Keratinocyte (primary cell): ENCODE data around the gene TSPAN2. TPM values are rescaled to one million over a fixed set of nuclear protein-coding genes. Genes with fewer than 3 reads are reported as not detected.

Experiments used
- DNase-seq: peaks from one replicate; pipeline ENCODE4 v3.0.0-alpha.2; 2011; ENCODE audit warnings: low read depth, missing footprints, low spot score
- FAIRE-seq: peaks from 2 replicates; lab custom pipeline; 2011; peaks lifted over from hg19 to GRCh38; lab: Jason Lieb, UNC
- H2AFZ ChIP-seq: 2 replicates; pipeline ENCODE4 v1.6.0; 2012; ENCODE audit warnings: low read length, control low read depth, inconsistent platforms; ENCODE audit not compliant: control insufficient read depth
- H3K27ac ChIP-seq: 2 replicates; pipeline ENCODE4 v1.5.1; 2011; ENCODE audit warnings: low read length; ENCODE audit not compliant: control insufficient read depth, insufficient read depth
- H3K27me3 ChIP-seq: 3 replicates; pipeline ENCODE4 v1.6.0; 2011; ENCODE audit warnings: low read length; ENCODE audit not compliant: control insufficient read depth, insufficient read depth; ENCODE audit errors: extremely low read depth
- H3K36me3 ChIP-seq, 2 experiments: 2 replicates in 1 of 2; 3 replicates in 1 of 2; pipeline ENCODE4 v1.5.1; 2011; ENCODE audit warnings: low read length in 2 of 2, mild to moderate bottlenecking in 1 of 2; ENCODE audit not compliant: control insufficient read depth in 2 of 2, insufficient read depth in 2 of 2; ENCODE audit errors: extremely low read depth in 1 of 2
- H3K4me1 ChIP-seq: 3 replicates; pipeline ENCODE4 v1.5.1; 2011; ENCODE audit warnings: low read length; ENCODE audit not compliant: control insufficient read depth, insufficient read depth; ENCODE audit errors: extremely low read depth
- H3K4me2 ChIP-seq: 3 replicates; pipeline ENCODE4 v1.6.0; 2011; ENCODE audit warnings: low read depth, low read length; ENCODE audit not compliant: control insufficient read depth, insufficient read depth; ENCODE audit errors: extremely low read depth
- H3K4me3 ChIP-seq, 3 experiments: fragments of 200-600 bp in 1 of 3; sonication (generic) in 1 of 3; 2 replicates in 2 of 3; 3 replicates in 1 of 3; pipeline ENCODE4 v1.5.1; 2011 to 2016; ENCODE audit warnings: low read length in 3 of 3, mild to moderate bottlenecking in 3 of 3, control low read depth in 2 of 3, inconsistent platforms in 1 of 3, low read depth in 1 of 3, mixed read lengths in 1 of 3, mixed run types in 1 of 3, moderate library complexity in 1 of 3; ENCODE audit not compliant: control insufficient read depth in 2 of 3, insufficient read depth in 2 of 3; ENCODE audit errors: extremely low read depth in 1 of 3
- H3K79me2 ChIP-seq: 2 replicates; pipeline ENCODE4 v1.6.0; 2012; ENCODE audit warnings: low read length; ENCODE audit not compliant: control insufficient read depth, insufficient read depth
- H3K9ac ChIP-seq: 3 replicates; pipeline ENCODE4 v1.6.0; 2011; ENCODE audit warnings: low read length; ENCODE audit not compliant: control insufficient read depth, insufficient read depth; ENCODE audit errors: extremely low read depth
- H3K9me1 ChIP-seq: 3 replicates; pipeline ENCODE4 v1.6.0; 2011; ENCODE audit warnings: low read length; ENCODE audit not compliant: control insufficient read depth, insufficient read depth; ENCODE audit errors: extremely low read depth
- H3K9me3 ChIP-seq: 2 replicates; pipeline ENCODE4 v1.5.1; 2012; ENCODE audit warnings: low read depth, low read length; ENCODE audit not compliant: control insufficient read depth
- H4K20me1 ChIP-seq: 3 replicates; pipeline ENCODE4 v1.6.0; 2011; ENCODE audit warnings: low read length; ENCODE audit not compliant: control insufficient read depth, insufficient read depth; ENCODE audit errors: extremely low read depth
- CTCF ChIP-seq, 3 experiments: IDR thresholded peaks in 1 of 3; conservative IDR thresholded peaks in 1 of 3; optimal IDR thresholded peaks in 1 of 3; 2 replicates in 2 of 3; 3 replicates in 1 of 3; pipeline versions ENCODE3 to v1.5.1; 2011; ENCODE audit warnings: low read length in 3 of 3, mild to moderate bottlenecking in 3 of 3, moderate library complexity in 2 of 3, control low read depth in 1 of 3, inconsistent platforms in 1 of 3; ENCODE audit not compliant: insufficient read depth in 2 of 3; ENCODE audit errors: extremely low read depth in 1 of 3
- EZH2 ChIP-seq: IDR thresholded peaks from one replicate; pipeline ENCODE4 v1.6.1; 2012; ENCODE audit warnings: inconsistent platforms, mild to moderate bottlenecking, low read length, moderate library complexity
- dilution Hi-C: fragments of 300-500 bp; cut with MboI; formaldehyde crosslinking; loops from one replicate; pipeline ENCODE4 v1.7.0; 2020; ENCODE audit warnings: low sequenced_read_pairs; ENCODE audit not compliant: extremely low pct_ligation_motif_present
- polyA plus RNA-seq, 5 experiments: library from polyadenylated mRNA; depleted of rRNA in 3 of 5; stranded (reverse) in 3 of 5; stranded (forward) in 1 of 5; unstranded in 1 of 5; fragments of >200 nt; gene quantifications; 1 replicate in 1 of 5; 2 replicates in 3 of 5; 3 replicates in 1 of 5; pipeline versions ENCODE4 v1.2.1 to v1.2.3, GENCODE V29; 2011 to 2012; ENCODE audit warnings: missing spikeins in 2 of 5, low read depth in 1 of 5, low replicate concordance in 1 of 5

The TSPAN2 gene
- polyA plus RNA-seq, 1 donor (not counting 4 experiments of a cell fraction or from before 2014, with no cell fraction given) = 0.37 TPM

- Histone ChIP-seq H3K27ac (no peak overlapping the region), H3K79me2 (no peaks in the 10 kb centered on the region), H3K9me3 (no peaks in the 10 kb centered on the region), H3K9me1 (no peaks in the 10 kb centered on the region), H3K27me3 (no peaks in the 10 kb centered on the region), H3K36me3 (no peaks in the 10 kb centered on the region), H4K20me1 (no peaks in the 10 kb centered on the region), H3K4me1 (no peaks in the 10 kb centered on the region), H3K4me3 (no peak overlapping the region), H3K9ac (no peak overlapping the region), H3K4me2 (no peak overlapping the region), H2AFZ (no peak overlapping the region)
- no peak for DNase-seq
- TF ChIP-seq CTCF (optimal IDR thresholded peaks at IDR 0.05 in 1 of 3, IDR thresholded peaks at IDR 0.05 in 1 of 3, conservative IDR thresholded peaks at IDR 0.05 in 1 of 3; ENCODE audit: extremely low read depth in 1 of 3, insufficient read depth in 2 of 3, low read length in 3 of 3) (no peak), EZH2 (no peak)
- no peak for FAIRE-seq
- dilution Hi-C loops = no loop called here
Observed at GRCh38 chr1:115078708-115079107, 10.6 kb downstream of the TSPAN2 start.

- no peaks in the 10 kb centered on the region for H3K9me1 ChIP-seq
- no peak overlapping the region for H3K4me3 ChIP-seq
- H3K79me2 ChIP-seq = no peaks in the 10 kb centered on the region
- no peaks in the 10 kb centered on the region for H3K9me3 ChIP-seq
- no peaks in the 10 kb centered on the region for H3K36me3 ChIP-seq
- H2AFZ ChIP-seq = no peak overlapping the region
- H3K27ac ChIP-seq = no peak overlapping the region
- H3K4me2 ChIP-seq = no peak overlapping the region
- H4K20me1 ChIP-seq = no peaks in the 10 kb centered on the region
- no peak for TF ChIP-seq EZH2
- H3K27me3 ChIP-seq = no peaks in the 10 kb centered on the region
- no peaks in the 10 kb centered on the region for H3K4me1 ChIP-seq
- dilution Hi-C loops = no loop called here
- FAIRE-seq (no peak), DNase-seq (no peak)
- no peak overlapping the region for H3K9ac ChIP-seq
Observed at GRCh38 chr1:115077984-115078330, 11.3 kb downstream of the TSPAN2 start.

- dilution Hi-C loops = no loop called here
- Histone ChIP-seq H3K79me2 (no peaks in the 10 kb centered on the region), H3K27me3 (no peaks in the 10 kb centered on the region), H2AFZ (no peak overlapping the region), H3K9me1 (no peaks in the 10 kb centered on the region), H3K36me3 (no peaks in the 10 kb centered on the region), H3K9ac (no peak overlapping the region), H3K9me3 (no peaks in the 10 kb centered on the region), H3K27ac (no peak overlapping the region), H3K4me2 (no peak overlapping the region), H3K4me3 (no peak overlapping the region), H4K20me1 (no peaks in the 10 kb centered on the region), H3K4me1 (no peaks in the 10 kb centered on the region)
- no peak for FAIRE-seq
- DNase-seq = no peak
- TF ChIP-seq EZH2 = no peak
- no peak for TF ChIP-seq CTCF (optimal IDR thresholded peaks at IDR 0.05 in 1 of 3, IDR thresholded peaks at IDR 0.05 in 1 of 3, conservative IDR thresholded peaks at IDR 0.05 in 1 of 3; ENCODE audit: extremely low read depth in 1 of 3, insufficient read depth in 2 of 3, low read length in 3 of 3)
Observed at GRCh38 chr1:115077286-115077983, 11.9 kb downstream of the TSPAN2 start.
